ENCODE measurements around the gene GRID2. TPM values are rescaled to one million over a fixed set of nuclear protein-coding genes. Genes with fewer than 3 reads are reported as not detected.
"Not testable (repeated sequence)": the region's sequence is repeated elsewhere in the genome, so short reads cannot be mapped to it uniquely, and the experiment has no call there.

GRID2 gene
- total RNA-seq, 3 donors from 2014 or later, result 0.44 TPM; not detected in 2

GRCh38 chr4:92362028-92362427, 58.3 kb downstream of the GRID2 start:
- intact Hi-C loops (cut with DNase I, micrococcal nuclease), result no loop called here
- Histone ChIP-seq H3K4me1 (ENCODE audit: low read depth) (no peaks in the 10 kb centered on the region), H3K4me3 (no peak overlapping the region), H3K9me3 (no peaks in the 10 kb centered on the region), H3K36me3 (ENCODE audit: low read depth) (no peaks in the 10 kb centered on the region)
- ATAC-seq, result no peak
- no peak for TF ChIP-seq CTCF (IDR thresholded peaks at IDR 0.05)
- DNase-seq, result no peak

GRCh38 chr4:92368653-92369052, 64.9 kb downstream of the GRID2 start:
- TF ChIP-seq CTCF (IDR thresholded peaks at IDR 0.05), result no peak
- Histone ChIP-seq H3K36me3 (ENCODE audit: low read depth) (no peaks in the 10 kb centered on the region), H3K9me3 (no peaks in the 10 kb centered on the region), H3K4me1 (ENCODE audit: low read depth) (no peaks in the 10 kb centered on the region), H3K4me3 (no peak overlapping the region)
- intact Hi-C loops (cut with DNase I, micrococcal nuclease), result no loop called here
- DNase-seq (no peak), ATAC-seq (no peak)

- H3K4me3 ChIP-seq, result no peak overlapping the region
- H3K9me3 ChIP-seq, result no peaks in the 10 kb centered on the region
- ATAC-seq (no peak), DNase-seq (no peak)
- TF ChIP-seq CTCF (IDR thresholded peaks at IDR 0.05), result no peak
- no peaks in the 10 kb centered on the region for H3K4me1 ChIP-seq (ENCODE audit: low read depth)
- H3K36me3 ChIP-seq (ENCODE audit: low read depth), result no peaks in the 10 kb centered on the region
- intact Hi-C loops (cut with DNase I, micrococcal nuclease), result no loop called here
Observed at GRCh38 chr4:92381616-92382015, 77.8 kb downstream of the GRID2 start.

GRCh38 chr4:92382128-92382527, 78.4 kb downstream of the GRID2 start:
- Histone ChIP-seq H3K9me3 (no peaks in the 10 kb centered on the region), H3K36me3 (ENCODE audit: low read depth) (no peaks in the 10 kb centered on the region), H3K4me3 (no peak overlapping the region), H3K4me1 (ENCODE audit: low read depth) (no peaks in the 10 kb centered on the region)
- intact Hi-C loops (cut with DNase I, micrococcal nuclease), result no loop called here
- no peak for TF ChIP-seq CTCF (IDR thresholded peaks at IDR 0.05)
- DNase-seq, result no peak
- ATAC-seq, result no peak

GRCh38 chr4:92387459-92388069, 83.8 kb downstream of the GRID2 start:
- DNase-seq (peak in 1 of 3 donors; percentile 12), ATAC-seq (no peak)
- no peak overlapping the region for H3K4me3 ChIP-seq
- intact Hi-C loops (cut with DNase I, micrococcal nuclease), result no loop called here
- no peaks in the 10 kb centered on the region for H3K9me3 ChIP-seq
- H3K36me3 ChIP-seq (ENCODE audit: low read depth), result no peaks in the 10 kb centered on the region
- TF ChIP-seq CTCF (IDR thresholded peaks at IDR 0.05), result no peak
- H3K4me1 ChIP-seq (ENCODE audit: low read depth), result no peaks in the 10 kb centered on the region

- no peak for ATAC-seq
- intact Hi-C loops (cut with DNase I, micrococcal nuclease), result no loop called here
- Histone ChIP-seq H3K4me3 (no peak overlapping the region), H3K9me3 (no peaks in the 10 kb centered on the region), H3K4me1 (ENCODE audit: low read depth) (no peaks in the 10 kb centered on the region), H3K36me3 (ENCODE audit: low read depth) (no peaks in the 10 kb centered on the region)
- DNase-seq, result no peak
- TF ChIP-seq CTCF (IDR thresholded peaks at IDR 0.05), result no peak
Observed at GRCh38 chr4:92399032-92399431, 95.3 kb downstream of the GRID2 start.

- H3K4me3 ChIP-seq; ATAC-seq; DNase-seq; H3K9me3 ChIP-seq; H3K4me1 ChIP-seq (ENCODE audit: low read depth); H3K36me3 ChIP-seq (ENCODE audit: low read depth); intact Hi-C loops (cut with DNase I, micrococcal nuclease): not testable (repeated sequence)
Observed at GRCh38 chr4:92403525-92403924, 99.8 kb downstream of the GRID2 start.

Data from mucosa of descending colon (tissue), 3 donors.